ENCODE results near the gene GRID1. TPM values are rescaled to one million over a fixed set of nuclear protein-coding genes. Genes with fewer than 3 reads are reported as not detected.

GRID1 gene
- total and polyA plus RNA-seq, 9 of the 15 experiments (the other 6 are each of a cell fraction or from before 2014, with no cell fraction given), result 0.01 to 7.2 (median 1.2) TPM

- in situ Hi-C loops (cut with MboI), result no loop called here
- no TSS peak for BruUV-seq (replicated peaks)
- no peaks in the 10 kb centered on the region for H3K36me3 ChIP-seq (ENCODE audit: control insufficient read depth, insufficient read depth, low read length)
- CTCF ChIA-PET (ENCODE audit: low intra/inter-chr PET ratio), result interaction anchor here (0.6 kb wide), 1 partner anchor 45 kb away, joined by 5 read pairs; no protein-coding TSS in a partner anchor
- H3K9me1 ChIP-seq (ENCODE audit: control insufficient read depth, insufficient read depth, low read length), result no peaks in the 10 kb centered on the region
- intact Hi-C loops (cut with micrococcal nuclease), result no loop called here
- no peak overlapping the region for H2AFZ ChIP-seq (ENCODE audit: low read depth, low read length)
- no peak overlapping the region for H3K4me3 ChIP-seq
- FAIRE-seq, result no peak
- WGBS (ENCODE audit: insufficient coverage, low coverage, missing lambda C conversion rate), result 9% methylated on average over 11 of the region's 11 CpGs
- H3K4me1 ChIP-seq (replicated peaks in 1 of 2; ENCODE audit: control insufficient read depth in 2 of 2, insufficient read depth in 2 of 2, low read length in 2 of 2), result peaks cover 0 to 2% of the 10 kb centered on the region in 2 experiments; a peak in 1 of 5 replicates
- H3K79me2 ChIP-seq (ENCODE audit: control insufficient read depth, insufficient read depth, low read length), result no peaks in the 10 kb centered on the region
- H3K9ac ChIP-seq (ENCODE audit: insufficient read depth in 1 of 2, low read depth in 2 of 2, low read length in 2 of 2), result no peak overlapping the region
- no peaks in the 10 kb centered on the region for H3K27me3 ChIP-seq (ENCODE audit: control insufficient read depth in 2 of 2, insufficient read depth in 2 of 2, low read length in 2 of 2)
- POLR2A ChIA-PET, result interaction anchor here (2.7 kb wide), 1 partner anchor 9 kb away, joined by 10 read pairs; no protein-coding TSS in a partner anchor
- no peaks in the 10 kb centered on the region for H3K9me3 ChIP-seq (replicated peaks; ENCODE audit: control insufficient read depth, insufficient read depth, low read depth, low read length)
- no peak overlapping the region for H3K4me2 ChIP-seq (ENCODE audit: insufficient read depth, low read length)
- no peak overlapping the region for H3K27ac ChIP-seq (ENCODE audit: extremely low read depth, low read depth, low read length)
- no peak for DNase-seq (ENCODE audit: extremely low read depth in 1 of 4, low spot score in 3 of 4)
- ATAC-seq, result no peak
- H4K20me1 ChIP-seq (replicated peaks; ENCODE audit: control insufficient read depth, insufficient read depth, low read length), result no peaks in the 10 kb centered on the region
- TF ChIP-seq TEAD1 (CRISPR knock-in tag; IDR thresholded peaks at IDR 0.05), result no peak
- TF ChIP-seq ILK (tag; IDR thresholded peaks at IDR 0.05; ENCODE audit: borderline replicate concordance, low read depth), result no peak
- TF ChIP-seq SP2 (IDR thresholded peaks at IDR 0.05; ENCODE audit: extremely low read depth, low read depth, low read length, poor library complexity, severe bottlenecking), result no peak
- TF ChIP-seq, protein P1, sequence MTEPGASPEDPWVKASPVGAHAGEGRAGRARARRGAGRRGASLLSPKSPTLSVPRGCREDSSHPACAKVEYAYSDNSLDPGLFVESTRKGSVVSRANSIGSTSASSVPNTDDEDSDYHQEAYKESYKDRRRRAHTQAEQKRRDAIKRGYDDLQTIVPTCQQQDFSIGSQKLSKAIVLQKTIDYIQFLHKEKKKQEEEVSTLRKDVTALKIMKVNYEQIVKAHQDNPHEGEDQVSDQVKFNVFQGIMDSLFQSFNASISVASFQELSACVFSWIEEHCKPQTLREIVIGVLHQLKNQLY (CRISPR knock-in tag; conservative IDR thresholded peaks at IDR 0.05), result no peak
- TF ChIP-seq HNRNPLL (IDR thresholded peaks at IDR 0.05; ENCODE audit: low read depth, low read length, poor library complexity, severe bottlenecking), result no peak
- TF ChIP-seq RBM25 (IDR thresholded peaks at IDR 0.05; ENCODE audit: low read depth, low read length, severe bottlenecking), result no peak
- TF ChIP-seq POLR2G (IDR thresholded peaks at IDR 0.05; ENCODE audit: low read depth, low read length), result no peak
- TF ChIP-seq DPF2 (IDR thresholded peaks at IDR 0.05), result no peak
- no peak for TF ChIP-seq BACH1 (tag; IDR thresholded peaks at IDR 0.05)
- TF ChIP-seq, protein P2, sequence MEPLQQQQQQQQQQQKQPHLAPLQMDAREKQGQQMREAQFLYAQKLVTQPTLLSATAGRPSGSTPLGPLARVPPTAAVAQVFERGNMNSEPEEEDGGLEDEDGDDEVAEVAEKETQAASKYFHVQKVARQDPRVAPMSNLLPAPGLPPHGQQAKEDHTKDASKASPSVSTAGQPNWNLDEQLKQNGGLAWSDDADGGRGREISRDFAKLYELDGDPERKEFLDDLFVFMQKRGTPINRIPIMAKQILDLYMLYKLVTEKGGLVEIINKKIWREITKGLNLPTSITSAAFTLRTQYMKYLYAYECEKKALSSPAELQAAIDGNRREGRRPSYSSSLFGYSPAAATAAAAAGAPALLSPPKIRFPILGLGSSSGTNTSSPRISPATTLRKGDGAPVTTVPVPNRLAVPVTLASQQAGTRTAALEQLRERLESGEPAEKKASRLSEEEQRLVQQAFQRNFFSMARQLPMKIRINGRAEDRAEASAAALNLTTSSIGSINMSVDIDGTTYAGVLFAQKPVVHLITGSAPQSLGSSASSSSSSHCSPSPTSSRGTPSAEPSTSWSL (CRISPR knock-in tag; IDR thresholded peaks at IDR 0.05; ENCODE audit: borderline replicate concordance), result no peak
- no peak for TF ChIP-seq NCOR1 (IDR thresholded peaks at IDR 0.05)
- no peak for TF ChIP-seq SMARCE1 (IDR thresholded peaks at IDR 0.05)
- TF ChIP-seq PATZ1 (CRISPR knock-in tag; IDR thresholded peaks at IDR 0.05; ENCODE audit: borderline replicate concordance), result no peak
- no peak for TF ChIP-seq NR4A1 (CRISPR knock-in tag; IDR thresholded peaks at IDR 0.05)
- TF ChIP-seq NR4A1 (tag; IDR thresholded peaks at IDR 0.05), result no peak
- TF ChIP-seq BMI1 (IDR thresholded peaks at IDR 0.05; ENCODE audit: low read length), result no peak
- TF ChIP-seq TBL1XR1 (IDR thresholded peaks at IDR 0.05; ENCODE audit: low read length in 2 of 2), result no peak
- no peak for TF ChIP-seq U2AF1 (optimal IDR thresholded peaks at IDR 0.05; ENCODE audit: low read depth, low read length)
- no peak for TF ChIP-seq EHMT2 (IDR thresholded peaks at IDR 0.05)
Measured at GRCh38 chr10:85607043-85607695, 759.4 kb downstream of the GRID1 start.
